LNCAP (cell line): Measurements from ENCODE around the gene EPSTI1.

Source experiments
- TF ChIP-seq, protein P1 (sequence below): fragments of 450-650 bp; IDR thresholded peaks from 2 replicates; pipeline ENCODE4 v1.5.1; 2017; ENCODE audit warnings: mild to moderate bottlenecking

The EPSTI1 gene

GRCh38 chr13:42967660-42968059 is 24.4 kb downstream of the EPSTI1 start:
- TF ChIP-seq, protein P1, sequence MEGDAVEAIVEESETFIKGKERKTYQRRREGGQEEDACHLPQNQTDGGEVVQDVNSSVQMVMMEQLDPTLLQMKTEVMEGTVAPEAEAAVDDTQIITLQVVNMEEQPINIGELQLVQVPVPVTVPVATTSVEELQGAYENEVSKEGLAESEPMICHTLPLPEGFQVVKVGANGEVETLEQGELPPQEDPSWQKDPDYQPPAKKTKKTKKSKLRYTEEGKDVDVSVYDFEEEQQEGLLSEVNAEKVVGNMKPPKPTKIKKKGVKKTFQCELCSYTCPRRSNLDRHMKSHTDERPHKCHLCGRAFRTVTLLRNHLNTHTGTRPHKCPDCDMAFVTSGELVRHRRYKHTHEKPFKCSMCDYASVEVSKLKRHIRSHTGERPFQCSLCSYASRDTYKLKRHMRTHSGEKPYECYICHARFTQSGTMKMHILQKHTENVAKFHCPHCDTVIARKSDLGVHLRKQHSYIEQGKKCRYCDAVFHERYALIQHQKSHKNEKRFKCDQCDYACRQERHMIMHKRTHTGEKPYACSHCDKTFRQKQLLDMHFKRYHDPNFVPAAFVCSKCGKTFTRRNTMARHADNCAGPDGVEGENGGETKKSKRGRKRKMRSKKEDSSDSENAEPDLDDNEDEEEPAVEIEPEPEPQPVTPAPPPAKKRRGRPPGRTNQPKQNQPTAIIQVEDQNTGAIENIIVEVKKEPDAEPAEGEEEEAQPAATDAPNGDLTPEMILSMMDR: no peak

DNA sequence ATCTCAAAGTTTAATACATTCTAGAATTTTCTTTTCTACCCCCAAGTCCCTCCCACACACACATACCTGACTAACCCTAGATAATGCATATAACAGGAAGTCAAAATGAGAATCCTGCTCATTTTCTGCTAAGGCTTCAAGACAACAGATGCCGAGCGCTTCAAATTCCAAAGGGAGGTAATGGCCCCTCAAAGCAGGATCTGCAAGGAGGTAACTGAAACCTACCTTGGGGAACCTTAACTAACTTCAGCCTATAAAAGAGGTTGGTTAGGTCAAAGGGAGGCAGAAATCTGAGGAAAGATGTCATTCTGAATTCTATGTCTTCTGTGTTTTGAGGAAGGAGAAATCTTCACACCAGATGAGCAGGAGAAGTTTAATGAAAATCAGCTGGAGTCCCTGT is 26.8 kb downstream of the EPSTI1 start:
- TF ChIP-seq, protein P1: no peak

GRCh38 chr13:42964761-42965161 is 27.3 kb downstream of the EPSTI1 start:
- TF ChIP-seq, protein P1: no peak

DNA sequence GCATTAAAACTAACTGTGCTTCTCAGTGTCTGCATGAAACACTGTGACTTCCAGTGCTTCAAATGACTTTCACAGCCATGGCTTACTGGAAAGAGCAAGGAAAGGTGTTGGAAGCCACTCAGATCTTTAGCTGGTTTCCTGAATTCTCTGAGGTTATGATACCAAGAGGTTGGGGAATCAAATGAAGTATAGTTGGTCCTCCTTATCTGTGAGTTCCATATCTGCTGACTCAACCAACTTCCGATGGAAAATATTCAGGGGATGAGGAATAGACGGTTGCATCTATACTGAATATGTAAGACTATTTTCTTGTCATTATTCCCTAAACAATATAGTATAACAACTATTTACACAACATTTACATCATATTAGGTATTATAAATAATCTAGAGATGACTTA is 32.4 kb downstream of the EPSTI1 start:
- TF ChIP-seq, protein P1: no peak

- TF ChIP-seq, protein P1: no peak
Measured at GRCh38 chr13:42957881-42958280, 34.2 kb downstream of the EPSTI1 start.

DNA sequence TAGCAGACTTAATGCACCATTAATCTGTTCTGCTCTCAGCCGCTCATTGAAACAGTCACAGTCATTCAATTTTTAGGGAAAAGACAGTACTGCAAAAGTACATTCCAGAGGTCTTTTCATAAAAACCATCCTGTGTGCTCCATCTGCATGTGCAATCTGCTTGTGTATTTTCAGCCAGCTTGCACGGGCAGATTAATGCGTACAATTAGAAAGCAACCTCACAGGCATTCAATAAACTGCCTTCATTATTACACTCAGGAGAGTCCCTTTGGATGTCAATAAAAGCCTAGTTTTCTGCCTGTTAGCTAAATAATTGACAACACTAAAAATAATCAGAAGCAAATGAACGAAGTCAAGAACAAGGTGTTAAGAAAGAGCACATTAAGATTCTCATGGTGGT is 41.9 kb downstream of the EPSTI1 start:
- TF ChIP-seq, protein P1: no peak

DNA sequence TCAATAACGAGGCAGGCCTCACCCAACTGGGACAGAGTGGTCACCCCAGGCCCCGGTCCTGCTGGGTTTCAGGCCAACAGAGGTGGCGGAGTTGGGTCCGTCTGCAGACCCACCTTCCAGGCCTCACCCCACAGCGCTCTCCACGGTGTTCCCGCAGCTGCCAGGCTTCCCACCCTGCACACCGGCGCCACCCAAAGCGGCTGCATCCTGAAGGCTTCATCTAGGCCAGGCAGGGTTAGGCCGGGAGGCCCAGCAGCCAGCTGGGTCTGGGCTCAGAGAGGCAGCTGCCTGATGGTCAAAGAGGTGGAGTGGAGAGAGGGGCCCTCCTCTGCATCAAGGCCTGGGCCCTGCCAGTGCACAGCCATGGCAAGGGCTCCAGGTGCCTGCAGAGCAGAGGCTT is 44.1 kb downstream of the EPSTI1 start:
- TF ChIP-seq, protein P1: no peak

DNA sequence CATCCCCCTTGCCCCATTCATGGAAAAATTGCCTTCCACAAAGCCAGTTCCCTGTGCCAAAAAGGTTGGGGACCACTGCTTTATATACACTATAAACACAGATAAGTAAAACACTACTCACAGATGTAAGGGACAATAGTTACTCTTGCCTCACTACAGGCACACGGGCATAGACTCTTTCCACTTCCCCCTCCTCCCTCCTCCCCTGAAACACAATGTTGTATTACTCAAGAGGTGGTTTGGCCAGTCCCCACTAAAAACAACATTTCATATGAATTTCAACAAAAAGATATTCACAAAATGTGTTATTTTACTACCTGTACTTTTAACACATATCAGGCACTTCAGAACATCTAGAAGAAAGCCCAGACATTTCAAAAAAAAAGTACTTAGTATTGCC is 45.1 kb downstream of the EPSTI1 start:
- TF ChIP-seq, protein P1: no peak
